Stimulated activated naive CD4-positive, alpha-beta T cell treated with Interleukin-2 at 50 U/mL for 16 hours (primary cell): ENCODE data around the gene DRAM1.
"Not testable (repeated sequence)": the region's sequence is repeated elsewhere in the genome, so short reads cannot be mapped to it uniquely, and the experiment has no call there.

Experiments used
- DNase-seq: peaks from one replicate; lab custom pipeline; 2025; lab: John Stamatoyannopoulos, UW

The DRAM1 gene, protein sequence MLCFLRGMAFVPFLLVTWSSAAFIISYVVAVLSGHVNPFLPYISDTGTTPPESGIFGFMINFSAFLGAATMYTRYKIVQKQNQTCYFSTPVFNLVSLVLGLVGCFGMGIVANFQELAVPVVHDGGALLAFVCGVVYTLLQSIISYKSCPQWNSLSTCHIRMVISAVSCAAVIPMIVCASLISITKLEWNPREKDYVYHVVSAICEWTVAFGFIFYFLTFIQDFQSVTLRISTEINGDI

DNA sequence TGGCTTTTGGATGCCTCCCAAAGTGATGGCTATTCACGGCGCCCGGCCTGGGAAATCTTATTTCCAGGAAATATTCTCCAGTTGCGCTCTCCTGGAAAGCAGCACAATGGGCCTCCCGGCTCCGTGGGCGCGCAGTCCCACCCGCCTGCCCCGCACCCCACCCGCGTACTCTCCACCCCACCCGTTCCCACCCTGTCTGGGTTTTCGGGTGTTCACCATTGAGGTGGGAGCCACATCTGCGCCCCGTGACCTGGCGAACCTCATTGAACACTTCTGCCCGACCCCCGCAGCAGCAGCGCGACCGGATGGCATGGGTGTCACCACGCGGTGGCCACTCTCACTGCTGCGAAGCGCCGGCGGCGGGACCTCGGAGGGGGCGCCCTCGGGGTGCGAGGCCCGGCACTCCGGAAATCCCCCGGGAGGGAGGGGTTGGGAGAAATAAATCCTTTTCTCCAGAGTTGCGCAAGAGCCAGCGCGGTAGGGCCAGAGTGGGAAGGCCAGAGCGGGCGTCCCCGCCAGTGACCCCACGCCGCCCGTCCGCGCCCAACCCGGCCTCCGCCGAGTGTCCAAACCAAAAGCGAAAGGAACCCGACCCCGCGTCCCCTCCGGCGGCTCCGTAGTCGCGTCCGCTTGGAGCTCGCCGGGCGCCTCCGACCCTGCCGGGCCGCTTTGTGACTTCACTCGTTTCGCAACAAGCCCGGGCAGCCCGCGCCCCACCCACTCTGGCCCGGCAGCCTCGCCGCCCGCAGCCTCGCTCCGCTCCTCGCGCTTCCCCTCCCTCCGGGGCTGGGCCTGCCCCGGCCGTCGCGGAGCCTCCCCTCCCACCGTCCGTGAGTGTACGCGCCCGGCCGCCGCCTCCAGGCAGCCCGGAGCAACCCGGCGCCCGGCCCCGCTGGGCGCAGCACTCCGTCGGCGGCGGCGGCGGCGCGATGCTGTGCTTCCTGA, at the start of gene DRAM1:
TSS of gene DRAM1 (plus strand) at position 720 of the 945 bp plus-strand sequence. CDS start at position 930, 210 bp downstream.
- peak; percentile 68 for DNase-seq

DNA sequence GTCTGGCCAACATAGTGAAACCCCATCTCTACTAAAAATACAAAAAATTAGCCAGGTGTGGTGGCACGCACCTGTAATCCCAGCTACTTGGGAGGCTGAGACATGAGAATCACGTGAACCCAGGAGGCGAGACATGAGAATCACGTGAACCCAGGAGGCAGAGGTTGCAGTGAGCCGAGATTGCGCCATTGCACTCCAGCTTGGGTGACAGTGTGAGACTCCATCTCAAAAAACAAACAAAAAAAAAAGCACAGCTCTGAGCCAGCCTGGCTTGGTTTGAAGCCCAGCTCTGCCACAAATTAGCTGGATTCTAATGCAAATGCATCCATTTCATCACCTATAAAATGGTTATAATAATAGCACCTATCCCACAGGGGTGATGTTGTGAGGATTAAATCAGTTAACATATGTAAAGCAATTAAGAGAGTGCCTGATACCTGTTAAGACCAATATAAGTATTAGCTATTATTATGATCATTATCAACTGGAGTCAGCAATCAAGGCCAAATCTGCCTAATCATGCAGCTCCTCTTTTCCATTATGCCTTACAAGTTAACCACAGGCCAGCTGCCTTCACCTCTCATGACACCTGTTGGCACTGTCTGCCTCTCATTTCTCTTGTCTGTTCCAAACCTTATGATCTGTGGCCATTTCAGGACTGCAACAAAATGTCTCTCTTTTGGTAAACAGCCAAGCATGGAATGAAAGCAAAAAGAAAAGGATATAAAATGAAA, 48.8 kb upstream of the DRAM1 start:
- DNase-seq, result no peak

DNA sequence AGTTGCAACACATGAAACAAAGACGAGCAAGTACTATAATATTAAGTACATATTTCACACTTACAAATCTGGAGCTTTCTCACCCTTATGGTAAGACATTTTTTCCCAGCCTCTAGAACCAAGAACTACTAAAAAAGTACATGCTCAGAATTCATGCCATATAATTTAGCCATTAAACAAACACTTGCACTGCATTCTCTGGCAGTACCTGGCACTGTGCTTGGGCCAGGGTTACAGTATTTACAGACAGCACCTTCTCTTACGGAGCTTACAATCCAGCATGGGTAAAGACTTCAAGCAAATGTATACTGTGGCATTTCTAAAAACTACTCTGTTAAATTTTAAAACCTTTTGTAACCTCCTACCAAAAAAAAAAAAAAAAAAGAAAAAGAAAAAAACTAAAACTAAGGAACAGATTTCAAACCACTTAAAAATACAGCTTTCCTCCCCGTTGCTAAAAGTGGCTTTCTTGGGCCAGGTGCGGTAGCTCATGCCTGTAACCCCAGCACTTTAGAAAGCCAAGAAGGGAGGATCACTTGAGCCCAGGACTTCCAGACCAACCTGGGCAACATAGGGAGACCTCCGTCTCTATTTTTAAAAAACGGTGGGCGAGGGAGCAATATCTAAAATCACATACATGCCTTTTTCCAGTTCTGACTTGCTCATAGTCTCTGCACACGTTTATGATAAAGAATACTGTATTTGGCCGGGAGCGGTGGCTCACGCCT, 47.6 kb upstream of the DRAM1 start:
- DNase-seq, result no peak

DNA sequence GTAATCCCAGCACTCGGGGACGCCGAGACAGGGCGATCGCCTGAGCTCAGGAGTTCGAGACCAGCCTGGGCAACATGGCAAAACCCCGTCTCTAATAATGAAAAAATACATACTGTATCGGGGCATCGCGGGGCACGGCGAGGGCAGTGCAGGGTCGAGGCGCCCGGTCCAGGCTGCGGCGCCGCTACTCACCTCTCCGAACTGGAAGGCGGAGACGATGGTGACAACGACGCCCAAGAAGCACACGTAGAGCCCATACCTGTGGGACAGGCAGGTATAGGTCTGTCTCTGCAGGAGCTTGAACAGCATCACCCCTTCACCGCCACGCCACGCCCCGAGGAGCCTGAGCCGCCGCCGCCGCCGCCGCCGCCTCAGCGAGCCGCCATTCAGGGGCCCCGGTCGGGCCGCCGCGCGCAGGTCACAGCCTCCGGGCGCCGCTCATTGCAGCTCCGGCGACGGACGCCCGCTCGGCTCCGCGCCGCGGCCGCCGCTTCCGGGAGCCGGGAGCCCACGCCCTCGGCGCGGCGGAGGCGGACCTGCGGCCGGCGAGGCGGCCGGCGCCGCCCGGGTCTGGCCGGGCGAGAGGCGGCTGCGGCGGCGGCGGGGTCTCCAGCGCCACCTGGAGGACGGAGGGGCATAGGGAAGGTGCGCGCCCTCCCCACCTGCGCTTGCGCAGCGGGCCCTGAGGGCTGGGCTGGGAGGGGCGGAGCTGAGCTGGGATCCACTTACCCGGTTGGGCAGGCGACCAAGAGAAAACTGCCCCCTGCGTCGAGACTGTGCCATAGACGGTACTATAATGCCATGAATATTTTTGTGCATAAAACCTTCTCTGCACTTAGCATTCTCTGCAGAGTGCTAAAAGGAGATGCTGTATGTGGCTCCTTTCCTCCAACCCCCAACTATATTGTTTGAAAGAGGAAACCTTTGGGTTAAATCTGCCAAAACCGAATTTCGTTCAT, 46.7 kb upstream of the DRAM1 start, which contains the start of gene GNPTAB:
TSS of gene GNPTAB (minus strand) at position 593 of the 959 bp plus-strand sequence. CDS start at position 309, 284 bp downstream.
- DNase-seq, result peak; percentile 93

DNA sequence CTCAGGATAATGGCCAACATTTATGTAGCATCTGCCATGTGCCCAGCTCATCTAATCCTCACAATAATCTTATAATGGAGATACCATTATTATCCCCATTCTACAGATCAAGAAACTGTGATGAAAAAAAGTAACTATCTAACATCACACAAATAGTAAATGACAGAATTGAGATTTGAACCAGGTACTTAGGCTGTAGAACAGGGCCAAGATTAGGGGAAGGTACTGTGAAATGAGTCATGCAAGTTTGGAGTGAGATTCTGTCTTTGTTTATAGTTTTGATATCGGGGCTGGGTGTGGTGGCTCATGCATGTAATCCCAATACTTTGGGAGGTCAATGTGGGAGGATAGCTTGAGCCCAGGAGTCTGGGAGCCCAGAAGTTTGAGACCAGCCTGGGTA, 45.4 kb upstream of the DRAM1 start:
- no peak for DNase-seq

DNA sequence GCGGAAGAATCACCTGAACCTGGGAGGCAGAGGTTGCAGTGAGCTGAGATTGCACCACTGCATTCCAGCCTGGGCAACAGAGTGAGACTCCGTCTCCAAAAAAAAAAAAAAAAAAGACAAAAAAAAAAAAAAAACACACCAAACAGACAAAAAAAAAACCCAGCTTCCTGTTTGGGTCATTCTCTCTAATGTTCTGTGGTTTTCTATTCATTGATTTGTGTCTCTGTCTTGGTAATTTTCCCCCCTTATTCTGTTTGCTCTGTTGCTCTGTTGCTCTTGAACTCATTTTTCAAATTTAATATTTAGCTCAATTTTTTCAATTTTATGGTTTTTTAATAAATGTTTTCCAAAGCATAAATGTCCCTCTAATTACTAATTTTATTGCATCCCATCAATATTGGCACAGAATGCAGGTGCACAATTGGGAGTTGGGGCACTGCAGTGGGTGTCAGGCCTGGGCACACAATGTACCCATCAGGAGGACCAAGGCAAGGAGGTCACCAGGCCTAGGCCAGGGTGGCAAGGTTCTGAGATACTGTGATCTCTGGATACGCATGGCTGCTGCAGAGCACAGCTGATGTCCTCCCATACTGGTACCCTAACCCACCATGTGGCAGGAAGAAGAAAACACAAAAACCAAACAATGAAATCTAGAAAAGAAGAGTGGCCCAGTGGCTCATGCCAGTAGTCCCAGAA, 38.6 kb upstream of the DRAM1 start:
- DNase-seq, result no peak

DNA sequence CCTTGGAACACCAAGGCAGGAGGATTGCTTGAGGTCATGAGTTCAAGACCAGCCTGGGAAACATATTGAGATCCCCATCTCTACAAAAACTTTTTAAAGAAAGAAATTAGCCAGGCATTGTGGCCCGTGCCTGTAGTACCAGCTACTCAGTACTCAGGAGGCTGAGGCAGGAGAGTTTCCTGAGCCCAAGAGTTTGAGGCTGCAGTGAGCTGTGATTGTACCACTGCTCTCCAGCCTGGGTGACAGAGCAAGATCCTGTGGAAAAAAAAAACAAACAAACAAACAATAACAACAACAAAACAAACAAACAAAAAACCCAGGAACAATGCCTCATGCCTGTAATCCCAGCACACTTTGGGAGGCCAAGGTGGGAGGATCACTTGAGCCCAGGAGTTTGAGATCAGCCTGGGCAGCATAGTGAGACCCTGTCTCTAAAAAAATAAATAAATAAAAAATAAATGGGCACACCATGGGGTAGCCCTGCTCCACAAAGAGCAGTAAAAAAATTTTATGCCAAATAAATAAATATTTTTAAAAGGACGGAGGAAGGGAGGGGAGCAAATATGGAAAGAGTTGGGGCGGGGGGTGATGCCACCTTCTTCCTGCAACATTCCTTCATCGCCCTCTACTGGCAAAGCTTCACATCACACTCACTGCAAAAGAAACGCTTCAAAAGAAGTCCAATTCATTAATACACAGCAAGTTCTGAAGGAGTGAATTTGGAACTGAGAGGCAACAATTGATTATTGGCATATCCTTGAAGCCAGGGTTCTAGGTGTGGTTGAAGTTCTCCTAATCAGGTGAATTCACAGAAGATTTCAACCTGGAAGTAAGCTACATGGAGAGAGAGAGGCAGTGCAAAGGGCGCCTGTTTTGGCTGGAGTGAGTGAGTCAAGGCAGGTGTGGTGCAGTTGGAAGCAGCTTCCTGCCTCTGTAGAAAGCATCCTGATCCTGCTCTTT, 37.8 kb upstream of the DRAM1 start:
- peak; percentile 49 for DNase-seq

DNA sequence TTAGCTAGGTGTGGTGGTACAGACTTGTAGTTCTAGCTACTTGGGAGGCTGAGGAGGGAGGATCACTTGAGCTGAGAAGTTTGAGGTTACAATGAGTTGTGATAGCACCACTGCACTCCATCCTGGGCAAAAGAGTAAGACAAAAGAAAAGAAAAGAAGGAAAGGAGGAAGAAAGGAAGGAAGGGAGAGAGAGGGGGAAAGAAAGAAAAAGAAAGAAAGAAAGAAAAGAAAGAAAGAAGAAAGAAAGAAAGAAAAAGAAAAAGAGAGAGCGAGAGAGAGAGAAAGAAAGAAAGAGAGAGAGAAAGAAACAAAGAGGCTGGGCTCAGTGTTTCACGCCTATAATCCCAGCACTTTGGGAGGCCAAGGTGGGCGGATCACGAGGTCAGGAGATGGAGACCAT, 36.3 kb upstream of the DRAM1 start:
- no peak for DNase-seq

DNA sequence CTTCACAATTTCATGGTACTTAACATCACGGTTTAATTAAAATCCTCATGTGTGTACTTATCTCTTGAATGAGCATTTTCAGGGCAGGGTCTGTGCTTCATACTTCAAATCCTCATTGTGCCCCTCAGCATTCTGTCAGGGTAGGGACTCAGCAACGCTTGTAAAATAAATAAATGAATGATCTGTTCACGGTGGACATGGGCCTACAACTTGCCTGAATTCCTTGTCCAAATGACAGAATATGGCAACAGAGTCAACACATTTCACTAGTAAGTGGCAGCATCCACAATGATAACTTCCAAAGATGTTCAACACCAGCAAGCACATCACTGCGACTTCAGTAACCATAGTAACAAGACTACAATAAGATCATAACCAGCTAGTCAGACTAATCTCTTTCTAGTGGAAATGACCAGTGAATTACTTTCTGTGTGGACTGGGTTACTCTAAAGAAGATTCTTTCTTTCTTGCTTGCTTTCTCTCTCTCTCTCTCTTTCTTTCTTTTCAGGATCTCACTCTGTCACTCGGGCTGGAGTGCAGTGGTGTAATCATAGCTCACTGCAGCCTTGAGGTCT, 32.2 kb upstream of the DRAM1 start:
- DNase-seq, result no peak

DNA sequence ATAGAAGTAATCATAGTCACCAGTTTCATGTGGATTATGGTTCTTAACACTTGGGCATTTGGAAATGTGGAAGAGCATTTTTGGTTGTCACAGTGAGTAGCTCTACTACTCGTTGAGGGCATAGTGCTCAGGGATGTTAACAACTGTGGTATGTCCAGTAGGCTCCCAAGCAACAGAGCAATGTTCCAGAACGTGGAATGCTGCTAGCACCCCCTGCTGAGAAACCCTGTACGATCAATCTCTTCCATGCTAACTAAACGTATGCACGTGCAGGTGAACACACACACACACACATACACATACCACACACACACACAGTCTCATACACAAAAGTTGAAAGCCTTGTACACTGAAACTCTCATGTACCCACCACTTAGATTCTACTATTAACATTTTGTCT, 30.1 kb upstream of the DRAM1 start:
- no peak for DNase-seq

DNA sequence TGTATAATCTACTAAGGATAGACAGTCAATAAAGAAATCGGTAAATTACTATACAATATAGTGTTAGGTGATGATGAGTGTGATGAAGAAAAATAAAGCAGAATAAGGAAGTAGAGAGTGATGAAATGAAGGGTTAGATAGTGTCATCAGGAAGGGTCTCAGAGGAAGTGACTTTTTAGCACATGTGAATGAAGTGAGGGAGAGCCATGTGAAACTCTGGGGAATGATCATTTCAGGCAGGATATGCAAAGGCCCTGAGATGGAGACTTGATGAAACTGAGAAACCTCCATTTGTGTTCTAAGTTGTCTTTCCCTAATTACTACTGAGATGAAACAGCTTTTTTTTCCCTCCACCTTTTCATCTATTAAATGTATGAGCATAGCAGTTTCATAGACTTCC, 27.2 kb upstream of the DRAM1 start:
- DNase-seq, result no peak

DNA sequence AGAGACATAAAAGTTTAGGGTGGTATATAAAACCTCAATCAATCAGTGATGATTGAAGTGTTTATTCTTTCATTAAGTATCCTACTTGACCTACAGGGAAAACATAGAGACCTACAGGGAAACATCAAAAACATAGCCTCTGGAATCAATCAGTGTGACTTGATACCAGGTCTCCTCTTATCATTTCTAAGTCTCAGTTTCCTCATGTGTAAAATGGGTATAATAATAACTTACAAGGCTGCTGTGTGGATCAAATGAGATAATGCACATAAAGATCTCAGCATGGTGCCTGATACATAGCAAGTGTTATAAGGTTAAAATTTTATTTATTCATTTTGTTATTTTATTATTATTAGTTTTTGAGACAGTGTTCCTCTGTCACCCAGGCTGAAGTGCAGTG, 24.4 kb upstream of the DRAM1 start:
- DNase-seq, result no peak

DNA sequence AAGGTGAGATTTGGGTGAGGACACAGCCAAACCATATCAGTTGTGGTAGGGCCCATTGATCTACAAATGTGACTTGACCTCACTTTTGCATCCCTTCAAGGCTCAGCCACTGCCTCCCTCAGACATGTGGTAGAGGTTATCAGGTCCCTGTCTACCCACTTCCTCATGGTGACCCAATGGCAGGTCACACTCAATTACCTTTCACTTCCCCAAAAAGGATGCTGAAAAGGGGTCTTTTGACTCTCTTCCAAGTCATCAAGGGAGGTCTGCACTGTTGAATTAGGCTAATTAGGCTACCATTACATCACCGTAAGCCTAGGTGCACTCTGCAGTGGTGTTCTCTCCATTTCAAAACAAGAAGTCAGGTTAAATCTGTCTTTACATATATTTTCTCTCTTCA, 22.6 kb upstream of the DRAM1 start:
- no peak for DNase-seq

DNA sequence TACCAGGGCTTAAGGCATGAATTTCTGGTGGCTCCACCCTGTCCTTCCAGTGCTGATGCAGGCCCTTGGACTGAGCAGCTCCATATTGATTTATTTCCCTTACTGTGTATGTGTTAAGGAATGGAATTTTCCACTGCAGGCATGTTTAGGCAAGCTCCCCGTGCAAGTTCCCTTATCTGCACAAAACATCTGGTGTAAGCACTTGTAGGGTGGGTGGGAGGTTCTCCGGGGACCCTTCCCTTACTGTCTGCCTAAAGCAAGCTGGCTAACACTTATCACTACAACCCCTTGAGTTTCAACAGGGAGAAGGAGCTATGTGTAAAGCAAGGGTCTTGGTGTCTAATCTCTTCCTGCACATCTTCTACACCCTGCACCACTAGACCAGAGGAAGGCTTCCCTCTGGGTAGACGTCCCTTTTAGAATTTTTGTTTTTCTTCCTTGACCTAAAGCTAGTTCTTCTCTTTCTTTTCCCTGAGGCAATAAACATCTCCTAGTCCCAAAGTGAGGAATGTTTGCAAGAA, 22.0 kb upstream of the DRAM1 start:
- no peak for DNase-seq

DNA sequence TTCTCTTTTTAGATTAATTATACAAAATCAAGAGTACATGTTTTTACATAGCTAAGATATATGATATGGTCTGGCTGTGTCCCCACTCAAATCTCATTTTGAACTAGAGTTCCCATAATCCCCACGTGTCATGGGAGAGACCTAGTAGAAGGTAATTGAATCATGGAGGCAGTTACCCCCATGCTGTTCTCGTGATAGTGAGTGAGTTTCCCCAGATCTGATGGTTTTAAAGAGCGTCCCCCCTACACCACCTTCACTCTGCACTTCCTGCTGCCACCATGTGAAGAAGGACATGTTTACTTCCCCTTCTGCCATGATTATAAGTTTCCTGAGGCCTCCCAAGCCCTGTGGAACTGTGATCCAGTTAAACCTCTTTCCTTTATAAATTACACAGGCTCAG, 21.4 kb upstream of the DRAM1 start:
- no peak for DNase-seq

DNA sequence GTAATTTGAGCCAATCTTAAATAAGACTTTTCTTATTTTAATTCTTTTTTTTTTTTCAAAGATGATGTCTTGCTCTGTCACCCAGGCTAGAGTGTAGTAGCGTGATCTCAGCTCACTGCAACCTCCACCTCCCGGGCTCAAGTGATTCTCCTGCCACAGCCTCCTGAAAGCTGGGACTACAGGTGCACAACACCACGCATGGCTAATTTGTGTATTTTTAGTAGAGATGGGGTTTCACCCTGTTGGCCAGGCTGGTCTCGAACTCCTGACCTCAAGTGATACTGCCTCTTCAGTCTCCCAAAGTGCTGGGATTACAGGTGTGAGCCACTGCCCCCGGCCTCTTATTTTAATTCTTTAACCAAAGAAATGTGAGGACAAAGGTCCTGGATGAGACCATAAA, 20.8 kb upstream of the DRAM1 start:
- not testable (repeated sequence) for DNase-seq

DNA sequence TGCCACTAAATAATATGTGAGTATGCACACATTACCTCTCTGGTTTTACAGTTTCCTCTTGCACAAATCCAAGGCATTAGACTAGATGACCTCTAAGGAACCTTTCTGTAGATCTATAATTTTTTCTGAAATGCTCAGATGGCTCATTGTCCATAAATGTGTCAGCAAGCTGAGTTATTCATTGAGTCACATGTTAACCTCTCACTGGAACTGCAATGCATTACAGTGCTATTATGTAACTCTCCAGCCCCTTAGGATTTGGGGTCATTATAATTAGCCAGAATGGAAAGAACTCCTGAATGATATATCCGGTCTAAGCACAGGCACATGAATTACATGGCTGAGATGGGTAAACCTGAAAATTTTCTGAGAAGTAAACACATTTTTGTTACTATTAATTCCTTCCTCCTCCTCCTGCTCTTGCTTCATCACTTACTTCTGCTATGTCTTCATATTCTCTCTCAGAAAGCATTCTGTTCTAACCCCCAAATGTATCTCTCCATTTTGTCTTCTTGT, 20.3 kb upstream of the DRAM1 start:
- no peak for DNase-seq

DNA sequence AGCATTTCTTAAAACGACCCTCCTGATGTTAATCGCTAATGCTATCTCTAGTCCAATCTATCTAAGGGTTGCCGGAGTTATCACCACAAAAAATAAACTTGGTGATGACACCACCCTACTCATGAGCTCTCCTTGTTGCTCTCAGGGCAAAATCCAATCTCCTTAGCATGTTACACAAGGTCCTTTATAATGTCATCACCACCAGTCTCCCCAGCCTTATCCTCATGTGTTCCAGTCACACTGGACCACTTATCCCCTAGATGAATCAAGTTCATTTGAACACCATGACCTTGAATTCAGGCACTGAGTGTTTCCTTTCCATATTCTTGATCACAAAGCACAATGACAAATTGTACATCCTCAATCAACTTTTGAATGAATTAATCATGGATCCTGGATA, 19.0 kb upstream of the DRAM1 start:
- no peak for DNase-seq
